GM21423 (cell line): ENCODE measurements around the gene SUPT5H.

ENCODE experiments used
- ATAC-seq: cut with Tn5 transposase; IDR thresholded peaks from one replicate; pipeline ENCODE4 v1.9.1; 2021; ENCODE audit warnings: mild to moderate bottlenecking, moderate library complexity; ENCODE audit not compliant: unreplicated experiment

SUPT5H gene

GRCh38 chr19:39518458-39518857, 73.1 kb downstream of the SUPT5H start:
- no peak for ATAC-seq

DNA sequence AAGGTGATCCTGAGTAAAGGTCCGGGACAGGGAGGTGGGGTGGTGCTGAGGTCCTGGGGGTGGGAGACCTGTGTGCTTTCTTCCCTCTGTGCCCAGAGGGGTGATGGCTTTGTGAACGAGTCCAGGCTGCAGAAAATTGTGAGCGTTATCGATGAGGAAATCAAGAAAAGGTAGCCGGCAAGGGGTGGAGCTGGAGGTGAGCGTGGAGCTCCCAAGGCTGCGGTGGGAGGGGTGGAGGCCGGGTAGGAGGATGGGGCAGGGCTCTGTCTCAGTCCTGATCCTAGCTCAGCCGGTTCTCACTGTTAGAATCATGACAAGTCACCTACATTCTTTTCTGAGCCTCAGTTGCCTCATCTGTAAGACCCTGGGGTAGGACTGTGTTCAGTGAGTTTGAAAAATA, 73.6 kb downstream of the SUPT5H start:
- no peak for ATAC-seq

DNA sequence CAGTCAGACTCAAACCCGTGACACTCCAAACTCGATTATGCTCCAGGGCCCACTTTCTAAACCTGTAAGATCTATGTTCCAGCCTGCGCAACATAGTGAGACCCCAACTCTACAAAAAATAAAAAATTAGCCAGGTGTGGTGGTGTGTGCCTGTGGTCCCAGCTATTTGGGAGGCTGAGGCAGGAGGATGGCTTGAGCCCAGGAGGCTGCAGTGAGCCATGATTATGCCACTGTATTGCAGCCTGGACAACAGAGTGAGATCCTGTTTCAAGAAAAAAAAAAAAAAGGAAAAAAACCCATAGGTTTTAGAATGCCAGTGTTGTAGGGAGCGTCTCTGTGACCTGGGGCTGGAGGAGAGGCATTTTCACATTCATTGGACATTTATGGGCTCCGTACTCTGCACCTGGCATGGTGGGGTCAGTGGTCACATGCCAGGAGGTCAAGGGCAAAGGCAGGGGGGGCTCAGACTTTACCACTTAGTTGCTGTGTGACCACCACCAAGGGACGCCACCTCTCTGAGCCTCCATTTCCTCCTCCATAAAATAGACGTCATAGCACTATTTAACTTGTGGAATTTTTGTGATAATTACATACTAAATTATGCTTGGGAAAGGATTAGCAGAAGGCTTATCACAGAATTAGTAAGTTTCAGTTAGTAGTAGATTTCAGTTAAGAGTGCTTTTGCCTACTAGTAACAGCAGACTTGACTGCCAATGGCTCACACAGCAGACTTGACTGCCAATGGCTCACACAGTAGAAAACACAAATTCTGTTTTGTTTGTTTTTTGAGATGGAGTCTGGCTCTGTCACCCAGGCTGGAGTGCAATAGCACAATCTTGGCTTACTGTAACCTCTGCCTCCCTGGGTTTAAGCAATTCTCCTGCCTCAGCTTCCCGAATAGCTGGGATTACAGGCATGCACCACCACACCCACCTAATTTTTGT, 75.4 kb downstream of the SUPT5H start:
- ATAC-seq, result no peak

GRCh38 chr19:39524495-39524894, 79.1 kb downstream of the SUPT5H start:
- no peak for ATAC-seq

GRCh38 chr19:39525205-39525604, 79.8 kb downstream of the SUPT5H start:
- no peak for ATAC-seq
